Liver (tissue), 9 donors: ENCODE measurements around the gene OFD1. TPM values are rescaled to one million over a fixed set of nuclear protein-coding genes. Genes with fewer than 3 reads are reported as not detected.

Experiments used
- DNase-seq: peaks from one replicate; pipeline ENCODE4 v3.0.0-alpha.2; 2017; ENCODE audit warnings: low spot score
- H3K27ac ChIP-seq, 2 donors: one replicate each; pipeline ENCODE4 v1.7.0; 2013; ENCODE audit warnings: inconsistent platforms in 2 of 2, low read length in 2 of 2, control low read depth in 1 of 2, low read depth in 1 of 2, mild to moderate bottlenecking in 1 of 2
- H3K27me3 ChIP-seq, 4 donors: one replicate each; pipeline versions ENCODE4 v1.6.1 to v1.7.0; 2013; ENCODE audit warnings: low read length in 3 of 4, inconsistent platforms in 1 of 4, mild to moderate bottlenecking in 1 of 4, moderate library complexity in 1 of 4; ENCODE audit not compliant: control insufficient read depth in 4 of 4, insufficient read depth in 4 of 4
- H3K36me3 ChIP-seq, 4 donors: one replicate each; pipeline versions ENCODE4 v1.6.1 to v1.7.0; 2013; ENCODE audit warnings: low read length in 3 of 4, mild to moderate bottlenecking in 3 of 4, low read depth in 1 of 4, moderate library complexity in 1 of 4; ENCODE audit not compliant: control insufficient read depth in 4 of 4, insufficient read depth in 3 of 4
- H3K4me1 ChIP-seq, 4 donors: one replicate each; pipeline versions ENCODE4 v1.6.1 to v1.7.0; 2013; ENCODE audit warnings: low read length in 3 of 4, mild to moderate bottlenecking in 3 of 4, moderate library complexity in 1 of 4; ENCODE audit not compliant: control insufficient read depth in 4 of 4, insufficient read depth in 4 of 4
- H3K4me3 ChIP-seq, 3 donors: one replicate each; pipeline versions ENCODE4 v1.6.1 to v1.7.0; 2013; ENCODE audit warnings: low read length in 3 of 3, control low read depth in 1 of 3, low read depth in 1 of 3, mild to moderate bottlenecking in 1 of 3
- H3K9ac ChIP-seq, 2 donors: one replicate each; pipeline ENCODE4 v1.7.0; 2013; ENCODE audit warnings: low read length in 2 of 2, mild to moderate bottlenecking in 2 of 2, moderate library complexity in 2 of 2, control low read depth in 1 of 2, low read depth in 1 of 2
- H3K9me3 ChIP-seq, 4 donors: one replicate each; pipeline versions ENCODE4 v1.6.1 to v1.7.0; 2013; ENCODE audit warnings: low read length in 3 of 4; ENCODE audit not compliant: control insufficient read depth in 4 of 4
- EGR1 ChIP-seq, 2 donors: IDR thresholded peaks; 2 replicates each; pipeline ENCODE4 v1.6.1; 2016 to 2018; ENCODE audit warnings: antibody characterized with exemption in 2 of 2, low read depth in 2 of 2
- FOXA2 ChIP-seq: IDR thresholded peaks from 2 replicates; pipeline ENCODE4 v1.6.1; 2016; ENCODE audit warnings: antibody characterized with exemption
- GABPA ChIP-seq, 2 donors: IDR thresholded peaks in 1 of 2; conservative IDR thresholded peaks in 1 of 2; 2 replicates each; pipeline ENCODE4 v1.6.1; 2016; ENCODE audit warnings: antibody characterized with exemption in 2 of 2, mild to moderate bottlenecking in 1 of 2, moderate library complexity in 1 of 2
- HNF4A ChIP-seq, 2 donors: conservative IDR thresholded peaks; 2 replicates each; pipeline ENCODE4 v1.6.1; 2016; ENCODE audit warnings: antibody characterized with exemption in 2 of 2, mild to moderate bottlenecking in 2 of 2
- JUND ChIP-seq, 2 donors: IDR thresholded peaks; 2 replicates each; pipeline ENCODE4 v1.6.1; 2016; ENCODE audit warnings: antibody characterized with exemption in 2 of 2
- NR2F2 ChIP-seq: IDR thresholded peaks from 2 replicates; pipeline ENCODE4 v1.6.1; 2016; ENCODE audit warnings: antibody characterized with exemption
- RAD21 ChIP-seq, 2 donors: IDR thresholded peaks; 2 replicates each; pipeline ENCODE4 v1.6.1; 2016; ENCODE audit warnings: antibody characterized with exemption in 2 of 2, mild to moderate bottlenecking in 2 of 2
- RXRA ChIP-seq, 2 donors: IDR thresholded peaks; 2 replicates each; pipeline ENCODE4 v1.6.1; 2017 to 2018; ENCODE audit warnings: antibody characterized with exemption in 2 of 2, mild to moderate bottlenecking in 1 of 2
- SP1 ChIP-seq: IDR thresholded peaks from 2 replicates; pipeline ENCODE4 v1.6.1; 2018; ENCODE audit warnings: antibody characterized with exemption, mild to moderate bottlenecking
- TAF1 ChIP-seq: conservative IDR thresholded peaks from 2 replicates; pipeline ENCODE4 v1.6.1; 2016; ENCODE audit warnings: antibody characterized with exemption, mild to moderate bottlenecking
- YY1 ChIP-seq: IDR thresholded peaks from 2 replicates; pipeline ENCODE4 v1.6.1; 2016; ENCODE audit warnings: antibody characterized with exemption, mild to moderate bottlenecking
- WGBS: extraction: QIAGEN DNeasy Blood & Tissue Kit; methylation state at CpG from one replicate; pipeline ENCODE4 v1.1.7; 2013; 5-methylcytosine and 5-hydroxymethylcytosine counted together
- polyA plus RNA-seq, 2 donors: library from polyadenylated mRNA; stranded (reverse) in 1 of 2; unstranded in 1 of 2; fragments of 200-250 nt in 1 of 2; fragments of >200 nt in 1 of 2; fragmentation: Nextera tagmentation in 1 of 2; extraction: Ambion mirVana in 1 of 2; gene quantifications; one replicate each; pipeline versions ENCODE4 v1.2.1 to v1.2.3, GENCODE V29; 2013 to 2015
- total RNA-seq, 2 donors: library from RNA; depleted of rRNA; stranded (reverse); fragments of >200 nt; gene quantifications; one replicate each; pipeline ENCODE4 v1.2.3, GENCODE V29; 2014
- TF ChIP-seq, protein P1 (sequence below): IDR thresholded peaks from 2 replicates; pipeline ENCODE4 v1.6.1; 2016; ENCODE audit warnings: antibody characterized with exemption, mild to moderate bottlenecking
- TF ChIP-seq, protein P2 (sequence below): IDR thresholded peaks from 2 replicates; pipeline ENCODE4 v1.6.1; 2016; ENCODE audit warnings: antibody characterized with exemption
- TF ChIP-seq, protein P3 (sequence below): fragments of 150-350 bp; IDR thresholded peaks from 2 replicates; pipeline ENCODE4 v1.5.1; 2017; ENCODE audit warnings: improper control_type of control experiment, low read depth, low read length; ENCODE audit not compliant: missing input control
- TF ChIP-seq, protein P4 (sequence below): IDR thresholded peaks from 2 replicates; pipeline ENCODE4 v1.6.1; 2016; ENCODE audit warnings: antibody characterized with exemption
- TF ChIP-seq, protein P5 (sequence below): IDR thresholded peaks from 2 replicates; pipeline ENCODE4 v1.6.1; 2016; ENCODE audit warnings: antibody characterized with exemption
- donor health status: healthy.
- donor health status: healthy.
- donor health status: healthy.
- donor health status: healthy.
- donor health status: healthy.

OFD1 gene
- total and polyA plus RNA-seq, 4 donors, result 2.9 to 15.7 (median 9.6) TPM

DNA sequence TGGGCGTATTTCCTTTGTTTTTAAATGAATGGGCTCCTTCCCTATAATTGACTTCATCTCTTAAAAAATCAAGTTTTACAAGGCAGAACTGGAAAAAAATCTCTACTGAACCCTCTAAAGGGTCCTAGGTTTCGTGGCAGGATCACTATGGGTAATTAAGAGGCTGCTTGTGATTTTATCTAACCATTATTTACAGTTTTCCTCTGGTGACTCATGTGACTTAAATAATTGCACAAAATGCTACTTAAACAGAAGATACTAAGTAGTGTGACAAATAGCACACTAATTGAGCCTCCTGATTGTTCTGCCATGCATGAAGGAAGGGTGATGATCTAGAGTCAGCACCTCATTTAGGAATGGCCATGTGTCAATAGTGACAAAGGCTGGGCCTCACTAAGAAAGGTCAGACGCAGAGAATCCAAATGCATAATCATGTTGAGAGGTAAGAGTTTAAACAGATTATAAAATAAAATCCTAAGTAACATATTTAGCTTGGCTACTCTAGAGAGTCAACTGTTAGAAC is 35.5 kb downstream of the OFD1 start:
- WGBS, result 94% methylated on average over 3 of the region's 3 CpGs
- Histone ChIP-seq H3K27me3 (no peaks in the 10 kb centered on the region), H3K27ac (no peak overlapping the region), H3K4me1 (peaks cover 0 to under 1% (median 0%) of the 10 kb centered on the region in 4 donors), H3K9me3 (no peaks in the 10 kb centered on the region), H3K9ac (no peak overlapping the region), H3K36me3 (peaks cover 0 to 29% (median 6%) of the 10 kb centered on the region in 4 donors), H3K4me3 (no peak overlapping the region)
- TF ChIP-seq TAF1, result no peak
- TF ChIP-seq SP1, result no peak
- no peak for TF ChIP-seq RAD21 (IDR thresholded peaks at IDR 0.05)
- TF ChIP-seq RXRA (IDR thresholded peaks at IDR 0.05), result no peak
- TF ChIP-seq, protein P1, sequence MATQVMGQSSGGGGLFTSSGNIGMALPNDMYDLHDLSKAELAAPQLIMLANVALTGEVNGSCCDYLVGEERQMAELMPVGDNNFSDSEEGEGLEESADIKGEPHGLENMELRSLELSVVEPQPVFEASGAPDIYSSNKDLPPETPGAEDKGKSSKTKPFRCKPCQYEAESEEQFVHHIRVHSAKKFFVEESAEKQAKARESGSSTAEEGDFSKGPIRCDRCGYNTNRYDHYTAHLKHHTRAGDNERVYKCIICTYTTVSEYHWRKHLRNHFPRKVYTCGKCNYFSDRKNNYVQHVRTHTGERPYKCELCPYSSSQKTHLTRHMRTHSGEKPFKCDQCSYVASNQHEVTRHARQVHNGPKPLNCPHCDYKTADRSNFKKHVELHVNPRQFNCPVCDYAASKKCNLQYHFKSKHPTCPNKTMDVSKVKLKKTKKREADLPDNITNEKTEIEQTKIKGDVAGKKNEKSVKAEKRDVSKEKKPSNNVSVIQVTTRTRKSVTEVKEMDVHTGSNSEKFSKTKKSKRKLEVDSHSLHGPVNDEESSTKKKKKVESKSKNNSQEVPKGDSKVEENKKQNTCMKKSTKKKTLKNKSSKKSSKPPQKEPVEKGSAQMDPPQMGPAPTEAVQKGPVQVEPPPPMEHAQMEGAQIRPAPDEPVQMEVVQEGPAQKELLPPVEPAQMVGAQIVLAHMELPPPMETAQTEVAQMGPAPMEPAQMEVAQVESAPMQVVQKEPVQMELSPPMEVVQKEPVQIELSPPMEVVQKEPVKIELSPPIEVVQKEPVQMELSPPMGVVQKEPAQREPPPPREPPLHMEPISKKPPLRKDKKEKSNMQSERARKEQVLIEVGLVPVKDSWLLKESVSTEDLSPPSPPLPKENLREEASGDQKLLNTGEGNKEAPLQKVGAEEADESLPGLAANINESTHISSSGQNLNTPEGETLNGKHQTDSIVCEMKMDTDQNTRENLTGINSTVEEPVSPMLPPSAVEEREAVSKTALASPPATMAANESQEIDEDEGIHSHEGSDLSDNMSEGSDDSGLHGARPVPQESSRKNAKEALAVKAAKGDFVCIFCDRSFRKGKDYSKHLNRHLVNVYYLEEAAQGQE, result no peak
- TF ChIP-seq, protein P2, sequence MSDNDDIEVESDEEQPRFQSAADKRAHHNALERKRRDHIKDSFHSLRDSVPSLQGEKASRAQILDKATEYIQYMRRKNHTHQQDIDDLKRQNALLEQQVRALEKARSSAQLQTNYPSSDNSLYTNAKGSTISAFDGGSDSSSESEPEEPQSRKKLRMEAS, result no peak
- TF ChIP-seq, protein P3, sequence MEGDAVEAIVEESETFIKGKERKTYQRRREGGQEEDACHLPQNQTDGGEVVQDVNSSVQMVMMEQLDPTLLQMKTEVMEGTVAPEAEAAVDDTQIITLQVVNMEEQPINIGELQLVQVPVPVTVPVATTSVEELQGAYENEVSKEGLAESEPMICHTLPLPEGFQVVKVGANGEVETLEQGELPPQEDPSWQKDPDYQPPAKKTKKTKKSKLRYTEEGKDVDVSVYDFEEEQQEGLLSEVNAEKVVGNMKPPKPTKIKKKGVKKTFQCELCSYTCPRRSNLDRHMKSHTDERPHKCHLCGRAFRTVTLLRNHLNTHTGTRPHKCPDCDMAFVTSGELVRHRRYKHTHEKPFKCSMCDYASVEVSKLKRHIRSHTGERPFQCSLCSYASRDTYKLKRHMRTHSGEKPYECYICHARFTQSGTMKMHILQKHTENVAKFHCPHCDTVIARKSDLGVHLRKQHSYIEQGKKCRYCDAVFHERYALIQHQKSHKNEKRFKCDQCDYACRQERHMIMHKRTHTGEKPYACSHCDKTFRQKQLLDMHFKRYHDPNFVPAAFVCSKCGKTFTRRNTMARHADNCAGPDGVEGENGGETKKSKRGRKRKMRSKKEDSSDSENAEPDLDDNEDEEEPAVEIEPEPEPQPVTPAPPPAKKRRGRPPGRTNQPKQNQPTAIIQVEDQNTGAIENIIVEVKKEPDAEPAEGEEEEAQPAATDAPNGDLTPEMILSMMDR, result no peak
- TF ChIP-seq, protein P4, sequence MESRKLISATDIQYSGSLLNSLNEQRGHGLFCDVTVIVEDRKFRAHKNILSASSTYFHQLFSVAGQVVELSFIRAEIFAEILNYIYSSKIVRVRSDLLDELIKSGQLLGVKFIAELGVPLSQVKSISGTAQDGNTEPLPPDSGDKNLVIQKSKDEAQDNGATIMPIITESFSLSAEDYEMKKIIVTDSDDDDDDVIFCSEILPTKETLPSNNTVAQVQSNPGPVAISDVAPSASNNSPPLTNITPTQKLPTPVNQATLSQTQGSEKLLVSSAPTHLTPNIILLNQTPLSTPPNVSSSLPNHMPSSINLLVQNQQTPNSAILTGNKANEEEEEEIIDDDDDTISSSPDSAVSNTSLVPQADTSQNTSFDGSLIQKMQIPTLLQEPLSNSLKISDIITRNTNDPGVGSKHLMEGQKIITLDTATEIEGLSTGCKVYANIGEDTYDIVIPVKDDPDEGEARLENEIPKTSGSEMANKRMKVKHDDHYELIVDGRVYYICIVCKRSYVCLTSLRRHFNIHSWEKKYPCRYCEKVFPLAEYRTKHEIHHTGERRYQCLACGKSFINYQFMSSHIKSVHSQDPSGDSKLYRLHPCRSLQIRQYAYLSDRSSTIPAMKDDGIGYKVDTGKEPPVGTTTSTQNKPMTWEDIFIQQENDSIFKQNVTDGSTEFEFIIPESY, result no peak
- TF ChIP-seq GABPA (IDR thresholded peaks at IDR 0.05 in 1 of 2, conservative IDR thresholded peaks at IDR 0.05 in 1 of 2), result no peak
- TF ChIP-seq, protein P5, sequence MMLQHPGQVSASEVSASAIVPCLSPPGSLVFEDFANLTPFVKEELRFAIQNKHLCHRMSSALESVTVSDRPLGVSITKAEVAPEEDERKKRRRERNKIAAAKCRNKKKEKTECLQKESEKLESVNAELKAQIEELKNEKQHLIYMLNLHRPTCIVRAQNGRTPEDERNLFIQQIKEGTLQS, result no peak
- TF ChIP-seq FOXA2, result no peak
- no peak for TF ChIP-seq HNF4A (conservative IDR thresholded peaks at IDR 0.05)
- no peak for TF ChIP-seq NR2F2
- no peak for TF ChIP-seq JUND (IDR thresholded peaks at IDR 0.05)
- TF ChIP-seq EGR1 (IDR thresholded peaks at IDR 0.05; ENCODE audit: low read depth in 2 of 2), result no peak
- no peak for TF ChIP-seq YY1
- DNase-seq, result no peak

DNA sequence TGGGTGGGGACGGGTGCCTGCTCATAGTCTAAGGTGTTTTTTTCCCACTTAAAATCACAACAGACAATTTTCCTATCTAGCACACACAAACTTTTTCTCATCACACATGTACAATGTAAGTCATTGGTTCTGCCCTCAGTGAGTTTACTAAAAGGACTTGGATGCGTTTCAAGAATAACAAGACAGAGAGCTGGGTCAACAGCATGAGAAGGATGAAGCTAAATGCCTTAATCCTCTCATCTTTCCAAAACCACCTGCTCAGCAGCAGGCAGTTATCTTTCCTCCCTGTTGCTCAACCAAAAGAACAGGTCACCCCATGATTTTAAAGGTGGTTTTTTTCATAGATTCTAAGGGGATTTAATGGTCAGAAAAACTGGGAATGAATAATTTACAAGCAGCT is 40.1 kb downstream of the OFD1 start:
- WGBS, result 97% methylated on average over 2 of the region's 2 CpGs
- TF ChIP-seq NR2F2 (no peak), JUND (IDR thresholded peaks at IDR 0.05) (no peak)
- H3K4me3 ChIP-seq, result no peak overlapping the region
- DNase-seq, result no peak
- no peak overlapping the region for H3K9ac ChIP-seq
- peaks cover 0 to 5% (median 3%) of the 10 kb centered on the region in 4 donors for H3K36me3 ChIP-seq
- peaks cover 0 to 3% (median 3%) of the 10 kb centered on the region in 4 donors for H3K4me1 ChIP-seq
- H3K9me3 ChIP-seq, result no peaks in the 10 kb centered on the region
- no peak overlapping the region for H3K27ac ChIP-seq
- H3K27me3 ChIP-seq, result no peaks in the 10 kb centered on the region
